CD4-positive, alpha-beta memory T cell (primary cell): ENCODE data around the gene HNRNPF. TPM values are rescaled to one million over a fixed set of nuclear protein-coding genes. Genes with fewer than 3 reads are reported as not detected.

Experiments used
- CTCF ChIA-PET: fragments of 350-600 bp; sonication (Branson Sonifier 250); formaldehyde crosslinking; loops from one replicate; lab custom pipeline; 2021; ENCODE audit warnings: inconsistent platforms; ENCODE audit not compliant: partially characterized antibody; lab: Charles Lee
- POLR2A ChIA-PET: fragments of 350-600 bp; sonication (Branson Sonifier 250); formaldehyde crosslinking; loops from one replicate; lab custom pipeline; 2021; ENCODE audit not compliant: partially characterized antibody; lab: Charles Lee
- DNase-seq, 5 donors: peaks; one replicate each; pipeline versions ENCODE4 v3.0.0 to v3.0.0-alpha.2; 2020 to 2022; ENCODE audit warnings: mixed read lengths in 1 of 5
- H3K27ac ChIP-seq: one replicate; pipeline ENCODE4 v1.7.0; 2013; ENCODE audit warnings: low read depth, low read length
- H3K27me3 ChIP-seq: 2 replicates; pipeline ENCODE4 v1.7.0; 2013; ENCODE audit warnings: mild to moderate bottlenecking, low read length, moderate library complexity; ENCODE audit not compliant: insufficient read depth
- H3K36me3 ChIP-seq: 2 replicates; pipeline ENCODE4 v1.7.0; 2013; ENCODE audit warnings: mild to moderate bottlenecking, low read length, moderate library complexity; ENCODE audit not compliant: insufficient read depth
- H3K4me1 ChIP-seq: 2 replicates; pipeline ENCODE4 v1.7.0; 2013; ENCODE audit warnings: mild to moderate bottlenecking, low read length, moderate library complexity; ENCODE audit not compliant: insufficient read depth
- H3K4me3 ChIP-seq, 2 donors: one replicate each; pipeline ENCODE4 v1.7.0; 2013; ENCODE audit warnings: low read length in 2 of 2, mild to moderate bottlenecking in 1 of 2
- H3K9me3 ChIP-seq, 2 donors: one replicate each; pipeline ENCODE4 v1.7.0; 2013; ENCODE audit warnings: low read length in 2 of 2, control low read depth in 1 of 2; ENCODE audit not compliant: control insufficient read depth in 1 of 2
- H3K27ac Mint-ChIP-seq, 7 donors: one replicate each; pipeline ENCODE4 v1.8.0; 2020 to 2021; ENCODE audit warnings: mixed read lengths in 7 of 7, mild to moderate bottlenecking in 6 of 7, inconsistent platforms in 3 of 7, moderate library complexity in 3 of 7
- H3K27me3 Mint-ChIP-seq, 2 donors: one replicate each; pipeline ENCODE4 v1.8.0; 2020 to 2021; ENCODE audit warnings: mixed read lengths in 2 of 2
- H3K36me3 Mint-ChIP-seq, 2 donors: one replicate each; pipeline ENCODE4 v1.8.0; 2020 to 2021; ENCODE audit warnings: mixed read lengths in 2 of 2, inconsistent platforms in 1 of 2, mild to moderate bottlenecking in 1 of 2
- H3K4me1 Mint-ChIP-seq, 4 donors: one replicate each; pipeline ENCODE4 v1.8.0; 2020 to 2021; ENCODE audit warnings: mixed read lengths in 4 of 4, mild to moderate bottlenecking in 1 of 4
- H3K4me3 Mint-ChIP-seq, 8 donors: one replicate each; pipeline ENCODE4 v1.8.0; 2020 to 2021; ENCODE audit warnings: mixed read lengths in 8 of 8, mild to moderate bottlenecking in 7 of 8, moderate library complexity in 6 of 8, inconsistent platforms in 3 of 8
- H3K9me3 Mint-ChIP-seq, 8 donors: one replicate each; pipeline ENCODE4 v1.8.0; 2020 to 2021; ENCODE audit warnings: mixed read lengths in 8 of 8, mild to moderate bottlenecking in 5 of 8, inconsistent platforms in 3 of 8, moderate library complexity in 1 of 8
- intact Hi-C: fragments of 100-400 bp; cut with micrococcal nuclease; formaldehyde crosslinking; loops from one replicate; pipeline ENCODE4 v1.15.1; 2023
- polyA plus RNA-seq, 2 donors: library from polyadenylated mRNA; unstranded; fragments of 300-500 nt; fragmentation: Illumina TruSeq; gene quantifications; one replicate each; pipeline ENCODE4 v1.2.3, GENCODE V29; 2021
- total RNA-seq, 2 experiments: library from RNA; stranded (reverse); gene quantifications; one replicate each; pipeline ENCODE4 v1.2.3, GENCODE V29; 2021

Gene HNRNPF
- total and polyA plus RNA-seq, 4 experiments from 2014 or later = 204 to 296 (median 224) TPM

GRCh38 chr10:43421519-43421918, 12.5 kb upstream of the HNRNPF start:
- no peak overlapping the region for H3K4me3 ChIP-seq
- no peaks in the 10 kb centered on the region for H3K27me3 Mint-ChIP-seq
- H3K4me1 ChIP-seq = peaks cover 45% of the 10 kb centered on the region
- H3K4me3 Mint-ChIP-seq = peak overlapping the region; percentile 12 to 74 (median 55)
- H3K9me3 Mint-ChIP-seq = no peaks in the 10 kb centered on the region
- DNase-seq = no peak
- peak overlapping the region; percentile 82 for H3K27ac ChIP-seq
- H3K36me3 ChIP-seq = no peaks in the 10 kb centered on the region
- POLR2A ChIA-PET = interaction anchor here (0.8 to 4.9 kb wide), 7 partner anchors 12 to 59 kb away, joined by 3 to 106 read pairs (median 16); partner anchors contain the start of genes HNRNPF and ZNF487
- H3K9me3 ChIP-seq = no peaks in the 10 kb centered on the region
- H3K27me3 ChIP-seq = no peaks in the 10 kb centered on the region
- H3K27ac Mint-ChIP-seq = peak overlapping the region; percentile 36 to 98 (median 80)
- peaks cover 17 to 53% (median 37%) of the 10 kb centered on the region in 4 donors for H3K4me1 Mint-ChIP-seq
- intact Hi-C loops = no loop called here
- CTCF ChIA-PET = interaction anchor here (0.7 to 2.4 kb wide), 2 partner anchors 10 to 30 kb away, joined by 3 to 6 read pairs; no protein-coding TSS in a partner anchor
- H3K36me3 Mint-ChIP-seq = peaks cover 0 to 1% of the 10 kb centered on the region in 2 donors

GRCh38 chr10:43421201-43421507, 12.2 kb upstream of the HNRNPF start:
- Histone ChIP-seq H3K27me3 (no peaks in the 10 kb centered on the region), H3K27ac (peak overlapping the region; percentile 82), H3K4me1 (peaks cover 42% of the 10 kb centered on the region), H3K4me3 (peak overlapping the region; percentile 82 to 88), H3K9me3 (no peaks in the 10 kb centered on the region), H3K36me3 (no peaks in the 10 kb centered on the region)
- Mint-ChIP-seq H3K27me3 (no peaks in the 10 kb centered on the region), H3K9me3 (no peaks in the 10 kb centered on the region), H3K4me3 (peak overlapping the region; percentile 85 to 93 (median 90)), H3K36me3 (peaks cover 0 to 1% of the 10 kb centered on the region in 2 donors), H3K4me1 (peaks cover 17 to 53% (median 36%) of the 10 kb centered on the region in 4 donors), H3K27ac (peak overlapping the region; percentile 89 to 98 (median 96))
- POLR2A ChIA-PET = interaction anchor here (0.8 to 4.9 kb wide), 11 partner anchors 12 to 155 kb away, joined by 3 to 106 read pairs (median 14); partner anchors contain the start of genes HNRNPF, ZNF239 and ZNF487
- CTCF ChIA-PET = interaction anchor here (0.7 to 2.4 kb wide), 4 partner anchors 11 to 31 kb away, joined by 3 to 6 read pairs (median 4); partner anchors contain the start of gene ZNF487
- intact Hi-C loops = no loop called here
- no peak for DNase-seq

GRCh38 chr10:43420369-43421200, 11.6 kb upstream of the HNRNPF start:
- Histone ChIP-seq H3K9me3 (no peaks in the 10 kb centered on the region), H3K4me1 (peaks cover 36% of the 10 kb centered on the region), H3K27me3 (no peaks in the 10 kb centered on the region), H3K36me3 (no peaks in the 10 kb centered on the region), H3K4me3 (peak overlapping the region; percentile 82 to 88), H3K27ac (peak overlapping the region; percentile 82)
- H3K9me3 Mint-ChIP-seq = no peaks in the 10 kb centered on the region
- no peaks in the 10 kb centered on the region for H3K27me3 Mint-ChIP-seq
- CTCF ChIA-PET = interaction anchor here (0.7 to 2.7 kb wide), 7 partner anchors 11 to 31 kb away, joined by 3 to 18 read pairs (median 5); partner anchors contain the start of genes HNRNPF and ZNF487
- peaks cover 17 to 48% (median 31%) of the 10 kb centered on the region in 4 donors for H3K4me1 Mint-ChIP-seq
- peaks cover 0 to 1% of the 10 kb centered on the region in 2 donors for H3K36me3 Mint-ChIP-seq
- intact Hi-C loops = loop anchor here (1.0 kb wide), 3 partner anchors 11 to 24 kb away; partner anchors contain the start of gene HNRNPF
- POLR2A ChIA-PET = interaction anchor here (0.6 to 4.9 kb wide), 14 partner anchors 10 to 157 kb away, joined by 3 to 106 read pairs (median 8); partner anchors contain the start of genes HNRNPF, ZNF239 and ZNF487
- H3K27ac Mint-ChIP-seq = peak overlapping the region; percentile 89 to 98 (median 97)
- H3K4me3 Mint-ChIP-seq = peak overlapping the region; percentile 85 to 93 (median 90)
- peak; percentile 82 to 90 (median 86) for DNase-seq

GRCh38 chr10:43419997-43420368, 11.0 kb upstream of the HNRNPF start:
- no peaks in the 10 kb centered on the region for H3K27me3 Mint-ChIP-seq
- intact Hi-C loops = loop anchor here (1.0 kb wide), 3 partner anchors 11 to 24 kb away; partner anchors contain the start of gene HNRNPF
- no peaks in the 10 kb centered on the region for H3K9me3 Mint-ChIP-seq
- peaks cover 17 to 48% (median 31%) of the 10 kb centered on the region in 4 donors for H3K4me1 Mint-ChIP-seq
- H3K4me3 Mint-ChIP-seq = peak overlapping the region; percentile 67 to 93 (median 85)
- H3K36me3 Mint-ChIP-seq = peaks cover 0 to 1% of the 10 kb centered on the region in 2 donors
- peak overlapping the region; percentile 89 to 97 (median 96) for H3K27ac Mint-ChIP-seq
- ChIA-PET POLR2A (interaction anchor here (1.1 to 4.9 kb wide), 12 partner anchors 11 to 157 kb away, joined by 3 to 106 read pairs (median 12); partner anchors contain the start of genes HNRNPF, ZNF239 and ZNF487), CTCF (interaction anchor here (0.8 to 2.7 kb wide), 6 partner anchors 10 to 32 kb away, joined by 3 to 18 read pairs (median 6); partner anchors contain the start of gene HNRNPF)
- Histone ChIP-seq H3K27me3 (no peaks in the 10 kb centered on the region), H3K9me3 (no peaks in the 10 kb centered on the region), H3K4me1 (peaks cover 36% of the 10 kb centered on the region), H3K4me3 (peak overlapping the region in 1 of 2 donors; percentile 88), H3K27ac (peak overlapping the region; percentile 82), H3K36me3 (no peaks in the 10 kb centered on the region)
- DNase-seq = no peak

GRCh38 chr10:43417950-43418768, 9.2 kb upstream of the HNRNPF start:
- Mint-ChIP-seq H3K27ac (peak overlapping the region; percentile 86 to 96 (median 94)), H3K4me1 (peaks cover 17 to 48% (median 30%) of the 10 kb centered on the region in 4 donors), H3K36me3 (peaks cover 0 to 1% of the 10 kb centered on the region in 2 donors), H3K27me3 (no peaks in the 10 kb centered on the region), H3K4me3 (peak overlapping the region; percentile 47 to 86 (median 70)), H3K9me3 (no peaks in the 10 kb centered on the region)
- no peak overlapping the region for H3K4me3 ChIP-seq
- peak; percentile 46 to 76 (median 53) for DNase-seq
- intact Hi-C loops = no loop called here
- POLR2A ChIA-PET = interaction anchor here (0.7 to 4.9 kb wide), 7 partner anchors 9 to 280 kb away, joined by 3 to 106 read pairs (median 5); partner anchors contain the start of genes CSGALNACT2, HNRNPF and ZNF487
- H3K36me3 ChIP-seq = no peaks in the 10 kb centered on the region
- peak overlapping the region; percentile 40 for H3K27ac ChIP-seq
- peaks cover 36% of the 10 kb centered on the region for H3K4me1 ChIP-seq
- no peaks in the 10 kb centered on the region for H3K27me3 ChIP-seq
- CTCF ChIA-PET = interaction anchor here (1.0 to 2.7 kb wide), 5 partner anchors 8 to 28 kb away, joined by 3 to 18 read pairs (median 8); partner anchors contain the start of gene HNRNPF
- H3K9me3 ChIP-seq = no peaks in the 10 kb centered on the region

- H3K9me3 ChIP-seq = no peaks in the 10 kb centered on the region
- Mint-ChIP-seq H3K36me3 (peaks cover 0 to 1% of the 10 kb centered on the region in 2 donors), H3K9me3 (no peaks in the 10 kb centered on the region), H3K27ac (peak overlapping the region in 2 of 7 donors; percentile 8 to 89), H3K4me1 (peaks cover 12 to 36% (median 20%) of the 10 kb centered on the region in 4 donors), H3K27me3 (no peaks in the 10 kb centered on the region), H3K4me3 (no peak overlapping the region)
- H3K4me1 ChIP-seq = peaks cover 24% of the 10 kb centered on the region
- no peak overlapping the region for H3K4me3 ChIP-seq
- ChIA-PET CTCF (no interaction called here), POLR2A (interaction anchor here (0.9 kb wide), 1 partner anchor 37 kb away, joined by 3 read pairs; no protein-coding TSS in a partner anchor)
- H3K36me3 ChIP-seq = no peaks in the 10 kb centered on the region
- H3K27me3 ChIP-seq = no peaks in the 10 kb centered on the region
- intact Hi-C loops = no loop called here
- no peak overlapping the region for H3K27ac ChIP-seq
- DNase-seq = no peak
Observed at GRCh38 chr10:43415544-43415943, 6.6 kb upstream of the HNRNPF start.
